ENCODE data around the gene PCDHB10.
"Not testable (repeated sequence)": the region's sequence is repeated elsewhere in the genome, so short reads cannot be mapped to it uniquely, and the experiment has no call there.

GRCh38 chr5:141157356-141157755 is 34.8 kb upstream of the PCDHB10 start:
- not testable (repeated sequence) for TF ChIP-seq CTCF (IDR thresholded peaks at IDR 0.05; ENCODE audit: low read depth, low read length); EZH2phosphoT487 (IDR thresholded peaks at IDR 0.05; ENCODE audit: low read depth)

Data from OCI-LY3 (cell line).